ENCODE results near the gene FGF21. TPM values are rescaled to one million over a fixed set of nuclear protein-coding genes. Genes with fewer than 3 reads are reported as not detected.

Gene FGF21
- total and polyA plus RNA-seq, 2 donors (not counting 3 experiments of a cell fraction or from before 2014, with no cell fraction given) = not detected

- TF ChIP-seq POLR2A (IDR thresholded peaks at IDR 0.05; ENCODE audit: low read depth, low read length) (no peak), GATA2 (IDR thresholded peaks at IDR 0.05; ENCODE audit: insufficient read depth, insufficient read length, low read depth, low read length) (no peak), EZH2 (IDR thresholded peaks at IDR 0.05; ENCODE audit: borderline replicate concordance, low read depth, low read length, severe bottlenecking) (no peak), CTCF (IDR thresholded peaks at IDR 0.05; ENCODE audit: extremely low read depth in 1 of 2, insufficient read depth in 1 of 2, low read depth in 1 of 2, low read length in 2 of 2) (no peak), JUN (IDR thresholded peaks at IDR 0.05; ENCODE audit: borderline replicate concordance, insufficient read depth, insufficient read length, low read depth) (no peak), POLR2AphosphoS5 (IDR thresholded peaks at IDR 0.05; ENCODE audit: insufficient read depth, low read depth, low read length) (no peak), MYC (IDR thresholded peaks at IDR 0.05; ENCODE audit: low read depth, low read length) (no peak), FOS (IDR thresholded peaks at IDR 0.05; ENCODE audit: borderline replicate concordance, insufficient read depth, low read length) (no peak), MAX (IDR thresholded peaks at IDR 0.05; ENCODE audit: insufficient read depth, insufficient read length) (no peak)
- Histone ChIP-seq H3K4me1 (ENCODE audit: control insufficient read depth, extremely low read depth, insufficient read depth, low read length) (peaks cover 15% of the 10 kb centered on the region), H4K20me1 (replicated peaks; ENCODE audit: control insufficient read depth, extremely low read depth, insufficient read depth, low read length) (no peaks in the 10 kb centered on the region), H2AFZ (ENCODE audit: low read depth, low read length) (no peak overlapping the region), H3K9me3 (replicated peaks; ENCODE audit: control insufficient read depth, insufficient read depth, low read length) (no peaks in the 10 kb centered on the region), H3K9ac (replicated peaks; ENCODE audit: extremely low read depth, insufficient read depth, low read length) (no peak overlapping the region), H3K9me1 (replicated peaks; ENCODE audit: control insufficient read depth, extremely low read depth, insufficient read depth, low read length) (no peaks in the 10 kb centered on the region), H3K27ac (ENCODE audit: insufficient read depth, low read depth, low read length) (no peak overlapping the region), H3K27me3 (ENCODE audit: control insufficient read depth in 2 of 2, insufficient read depth in 2 of 2, low read length in 2 of 2) (no peaks in the 10 kb centered on the region), H3K79me2 (ENCODE audit: control insufficient read depth, insufficient read depth, low read length) (no peaks in the 10 kb centered on the region), H3K36me3 (ENCODE audit: control insufficient read depth in 2 of 2, extremely low read depth in 1 of 2, insufficient read depth in 2 of 2, low read length in 2 of 2) (peaks cover 0 to under 1% of the 10 kb centered on the region in 2 experiments), H3K4me2 (ENCODE audit: insufficient read depth, low read length) (no peak overlapping the region), H3K4me3 (replicated peaks in 1 of 3; ENCODE audit: insufficient read depth in 1 of 3, low read depth in 1 of 3, low read length in 3 of 3) (no peak overlapping the region)
- no peak for DNase-seq (ENCODE audit: low read depth, low spot score)
- intact Hi-C loops (cut with micrococcal nuclease) = no loop called here
- ChIA-PET CTCF (interaction anchor here (0.9 to 3.9 kb wide), 5 partner anchors 9 to 70 kb away, joined by 3 to 29 read pairs (median 4); partner anchors contain the start of gene CA11), POLR2A (interaction anchor here (0.9 kb wide), 1 partner anchor 9 kb away, joined by 8 read pairs; no protein-coding TSS in a partner anchor)
- no peak for FAIRE-seq
- BruUV-seq (replicated peaks) = no TSS peak
- dilution Hi-C loops (cut with MboI; ENCODE audit: extremely low pct_ligation_motif_present, low sequenced_read_pairs) = no loop called here
These were observed 39.6 kb upstream of the FGF21 start for GRCh38 chr19:48715681-48716171.
